Calu3 (cell line): ENCODE results near the gene NSMCE4A. TPM values are rescaled to one million over a fixed set of nuclear protein-coding genes. Genes with fewer than 3 reads are reported as not detected.
"Not testable (repeated sequence)": the region's sequence is repeated elsewhere in the genome, so short reads cannot be mapped to it uniquely, and the experiment has no call there.

Experiments
- BruUV-seq: library from RNA; stranded (reverse); fragments of 400-500 nt; replicated peaks from 2 replicates; lab custom pipeline; 2021; lab: Mats Ljungman, UMichigan
- CTCF ChIA-PET: fragments of 300-600 bp; sonication (Branson Sonifier 250); formaldehyde crosslinking; loops from one replicate; lab custom pipeline; 2022; ENCODE audit warnings: antibody characterized with exemption; lab: Charles Lee
- DNase-seq: peaks from one replicate; pipeline ENCODE4 v3.0.0; 2022
- H3K27ac Mint-ChIP-seq: one replicate; pipeline ENCODE4 v1.8.0; 2022; ENCODE audit warnings: mixed read lengths; ENCODE audit not compliant: unreplicated experiment
- H3K27me3 Mint-ChIP-seq: one replicate; pipeline ENCODE4 v1.8.0; 2022; ENCODE audit warnings: mixed read lengths; ENCODE audit not compliant: unreplicated experiment
- H3K36me3 Mint-ChIP-seq: one replicate; pipeline ENCODE4 v1.8.0; 2022; ENCODE audit warnings: mild to moderate bottlenecking, moderate library complexity, mixed read lengths; ENCODE audit not compliant: insufficient read depth, unreplicated experiment
- H3K4me1 Mint-ChIP-seq: one replicate; pipeline ENCODE4 v1.8.0; 2022; ENCODE audit warnings: mild to moderate bottlenecking, low read depth, mixed read lengths; ENCODE audit not compliant: unreplicated experiment
- H3K4me3 Mint-ChIP-seq: one replicate; pipeline ENCODE4 v1.8.0; 2022; ENCODE audit warnings: mild to moderate bottlenecking, low read depth, moderate library complexity, mixed read lengths; ENCODE audit not compliant: unreplicated experiment
- H3K9me3 Mint-ChIP-seq: one replicate; pipeline ENCODE4 v1.8.0; 2022; ENCODE audit warnings: low read depth, mixed read lengths; ENCODE audit not compliant: unreplicated experiment
- intact Hi-C: fragments of 100-400 bp; cut with micrococcal nuclease; formaldehyde crosslinking; loops from one replicate; pipeline ENCODE4 v1.10.0; 2022; ENCODE audit not compliant: unreplicated experiment
- total RNA-seq: library from RNA; stranded (reverse); gene quantifications from 2 replicates; pipeline ENCODE4 v1.2.3, GENCODE V29; 2022
- TF ChIP-seq, protein P1 (sequence below): fragments of 200-600 bp; IDR thresholded peaks from one replicate; pipeline ENCODE4 v1.8.0; 2022; ENCODE audit warnings: antibody characterized with exemption; ENCODE audit not compliant: unreplicated experiment

The NSMCE4A gene
- total RNA-seq, 1 experiment from 2014 or later: 28.8 TPM

DNA sequence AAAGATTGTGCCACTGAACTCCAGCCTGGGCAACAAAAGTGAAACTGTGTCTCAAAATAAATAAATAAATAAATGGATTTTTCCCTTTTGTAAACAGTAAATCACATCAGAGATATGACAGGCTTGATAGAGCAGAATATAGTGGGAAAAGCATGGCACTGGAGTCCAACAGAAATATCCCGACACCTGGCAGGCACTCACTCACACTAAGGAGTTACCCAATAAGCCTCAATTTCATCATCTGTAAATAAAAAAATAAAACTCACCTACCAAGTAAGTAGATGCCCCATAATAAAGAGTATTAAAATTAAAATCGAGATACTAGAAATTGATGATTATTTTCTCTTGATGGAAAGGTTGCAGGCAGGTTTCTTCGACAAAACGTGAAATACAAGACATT is 48.9 kb downstream of the NSMCE4A start:
- H3K27ac Mint-ChIP-seq: no peak overlapping the region
- H3K27me3 Mint-ChIP-seq: no peaks in the 10 kb centered on the region
- TF ChIP-seq, protein P1, sequence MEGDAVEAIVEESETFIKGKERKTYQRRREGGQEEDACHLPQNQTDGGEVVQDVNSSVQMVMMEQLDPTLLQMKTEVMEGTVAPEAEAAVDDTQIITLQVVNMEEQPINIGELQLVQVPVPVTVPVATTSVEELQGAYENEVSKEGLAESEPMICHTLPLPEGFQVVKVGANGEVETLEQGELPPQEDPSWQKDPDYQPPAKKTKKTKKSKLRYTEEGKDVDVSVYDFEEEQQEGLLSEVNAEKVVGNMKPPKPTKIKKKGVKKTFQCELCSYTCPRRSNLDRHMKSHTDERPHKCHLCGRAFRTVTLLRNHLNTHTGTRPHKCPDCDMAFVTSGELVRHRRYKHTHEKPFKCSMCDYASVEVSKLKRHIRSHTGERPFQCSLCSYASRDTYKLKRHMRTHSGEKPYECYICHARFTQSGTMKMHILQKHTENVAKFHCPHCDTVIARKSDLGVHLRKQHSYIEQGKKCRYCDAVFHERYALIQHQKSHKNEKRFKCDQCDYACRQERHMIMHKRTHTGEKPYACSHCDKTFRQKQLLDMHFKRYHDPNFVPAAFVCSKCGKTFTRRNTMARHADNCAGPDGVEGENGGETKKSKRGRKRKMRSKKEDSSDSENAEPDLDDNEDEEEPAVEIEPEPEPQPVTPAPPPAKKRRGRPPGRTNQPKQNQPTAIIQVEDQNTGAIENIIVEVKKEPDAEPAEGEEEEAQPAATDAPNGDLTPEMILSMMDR: no peak
- CTCF ChIA-PET: no interaction called here
- TSS peak; percentile 50 for BruUV-seq
- intact Hi-C loops: no loop called here
- peak overlapping the region; percentile 84 for H3K4me3 Mint-ChIP-seq
- H3K4me1 Mint-ChIP-seq: peaks cover 17% of the 10 kb centered on the region
- no peaks in the 10 kb centered on the region for H3K9me3 Mint-ChIP-seq
- H3K36me3 Mint-ChIP-seq: peaks cover 27% of the 10 kb centered on the region
- DNase-seq: no peak

DNA sequence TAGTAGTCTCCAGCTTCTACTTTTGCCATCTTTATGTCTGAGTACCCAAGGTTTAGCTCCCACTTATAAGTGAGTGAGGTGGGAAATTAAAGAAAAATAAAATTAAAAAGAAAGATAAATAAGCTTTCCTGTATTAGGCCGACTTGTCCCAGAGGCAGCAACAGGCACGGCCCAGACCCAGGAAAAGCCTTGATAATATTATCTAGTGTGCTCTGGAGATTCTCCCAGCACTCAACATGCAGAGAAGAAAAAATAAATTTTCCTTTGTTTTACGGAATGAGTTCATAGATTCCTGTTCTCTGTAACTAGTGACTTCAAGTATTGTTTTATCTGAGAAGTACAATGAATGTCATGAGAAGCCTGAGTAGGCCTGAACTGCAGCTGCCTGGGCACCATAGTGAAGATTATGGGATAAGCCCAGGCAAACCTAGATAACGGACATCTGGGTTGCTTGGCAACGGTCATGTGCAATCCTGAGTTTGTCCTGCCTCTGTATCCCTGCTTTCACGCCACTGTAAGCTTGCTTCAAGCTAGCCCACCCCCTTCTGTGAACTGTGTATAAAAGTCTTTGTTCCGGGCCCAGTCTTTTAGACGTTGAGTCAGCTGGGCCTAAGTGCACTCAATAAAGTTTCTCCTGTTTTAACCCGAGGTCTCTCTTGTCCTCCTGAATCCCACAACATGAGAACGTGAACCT is 53.6 kb downstream of the NSMCE4A start:
- H3K4me3 Mint-ChIP-seq: no peak overlapping the region
- H3K36me3 Mint-ChIP-seq: peaks cover 11% of the 10 kb centered on the region
- CTCF ChIA-PET: no interaction called here
- no peak overlapping the region for H3K27ac Mint-ChIP-seq
- DNase-seq: no peak
- no peaks in the 10 kb centered on the region for H3K27me3 Mint-ChIP-seq
- no peaks in the 10 kb centered on the region for H3K4me1 Mint-ChIP-seq
- H3K9me3 Mint-ChIP-seq: no peaks in the 10 kb centered on the region
- BruUV-seq: no TSS peak
- intact Hi-C loops: no loop called here
- TF ChIP-seq, protein P1: no peak

DNA sequence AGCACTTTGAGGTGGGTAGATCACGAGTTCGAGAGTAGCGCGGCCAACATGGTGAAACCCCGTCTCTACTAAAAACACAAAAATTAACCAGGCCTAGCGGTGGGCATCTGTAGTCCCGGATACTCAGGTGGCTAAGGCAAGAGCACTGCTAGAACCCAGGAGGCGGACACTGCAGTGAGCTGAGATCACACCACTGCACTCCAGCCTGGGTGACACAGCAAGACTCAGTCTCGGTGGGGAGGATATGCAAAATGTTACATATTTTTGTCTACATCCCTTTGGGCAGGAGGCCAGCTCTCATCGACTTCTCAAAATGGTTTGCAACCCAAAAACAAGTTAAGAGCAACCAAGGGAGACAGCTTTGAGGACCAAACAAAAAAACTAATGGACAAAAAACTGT is 55.4 kb downstream of the NSMCE4A start:
- no peaks in the 10 kb centered on the region for H3K27me3 Mint-ChIP-seq
- H3K27ac Mint-ChIP-seq: no peak overlapping the region
- H3K4me3 Mint-ChIP-seq: no peak overlapping the region
- CTCF ChIA-PET: no interaction called here
- TF ChIP-seq, protein P1: no peak
- H3K4me1 Mint-ChIP-seq: no peaks in the 10 kb centered on the region
- no peak for DNase-seq
- BruUV-seq: no TSS peak
- H3K36me3 Mint-ChIP-seq: peaks cover 11% of the 10 kb centered on the region
- intact Hi-C loops: no loop called here
- H3K9me3 Mint-ChIP-seq: no peaks in the 10 kb centered on the region

GRCh38 chr10:121918800-121919199 is 56.2 kb downstream of the NSMCE4A start:
- H3K27ac Mint-ChIP-seq, H3K4me1 Mint-ChIP-seq, DNase-seq, H3K27me3 Mint-ChIP-seq, H3K9me3 Mint-ChIP-seq, CTCF ChIA-PET, BruUV-seq, H3K4me3 Mint-ChIP-seq, intact Hi-C loops: not testable (repeated sequence)
- H3K36me3 Mint-ChIP-seq: peaks cover 11% of the 10 kb centered on the region

DNA sequence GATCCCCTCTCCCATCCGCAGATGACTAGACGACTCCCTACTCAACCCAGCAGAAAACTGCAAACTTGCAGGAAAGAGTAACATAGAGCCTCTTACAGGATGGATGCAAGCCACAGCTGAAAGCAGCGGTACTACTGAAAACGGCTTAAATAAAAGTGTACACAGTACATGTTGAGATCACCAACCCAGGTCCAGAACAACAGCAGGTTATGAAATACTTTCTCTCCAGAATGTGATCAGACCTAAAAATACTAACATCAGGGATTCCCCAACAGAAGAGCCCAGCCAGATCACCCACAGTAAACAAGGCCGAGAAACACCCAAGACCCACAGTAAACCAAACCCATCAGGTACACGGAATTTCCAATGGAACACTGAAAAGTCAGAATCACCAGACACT is 60.4 kb downstream of the NSMCE4A start:
- H3K4me1 Mint-ChIP-seq: no peaks in the 10 kb centered on the region

More for the DNA sequence above, 60.4 kb downstream of the NSMCE4A start:
- Mint-ChIP-seq H3K4me3 (no peak overlapping the region), H3K9me3 (no peaks in the 10 kb centered on the region), H3K27me3 (no peaks in the 10 kb centered on the region), H3K36me3 (no peaks in the 10 kb centered on the region), H3K27ac (no peak overlapping the region)
- CTCF ChIA-PET: no interaction called here
- no TSS peak for BruUV-seq
- no peak for DNase-seq
- intact Hi-C loops: no loop called here
- TF ChIP-seq, protein P1: no peak
